Caco-2 (cell line): ENCODE results near the gene EHD4. TPM values are rescaled to one million over a fixed set of nuclear protein-coding genes. Genes with fewer than 3 reads are reported as not detected.

Source experiments
- BruUV-seq: library from RNA; stranded (reverse); fragments of 400-500 nt; replicated peaks from 2 replicates; lab custom pipeline; 2021; lab: Mats Ljungman, UMichigan
- CTCF ChIA-PET: fragments of 300-600 bp; sonication (Branson Sonifier 250); formaldehyde crosslinking; loops from one replicate; lab custom pipeline; 2022; ENCODE audit warnings: antibody characterized with exemption; lab: Charles Lee
- POLR2A ChIA-PET: fragments of 300-600 bp; sonication (Branson Sonifier 250); formaldehyde crosslinking; loops from one replicate; lab custom pipeline; 2022; ENCODE audit warnings: antibody characterized with exemption; lab: Charles Lee
- DNase-seq, 2 experiments: peaks; one replicate each; pipeline versions ENCODE4 v3.0.0 to v3.0.0-alpha.2; 2020 to 2022
- H3K27me3 ChIP-seq: replicated peaks from 2 replicates; pipeline ENCODE4 v1.6.0; 2011; ENCODE audit warnings: low read length; ENCODE audit not compliant: control insufficient read depth, insufficient read depth
- H3K36me3 ChIP-seq: 2 replicates; pipeline ENCODE4 v1.5.1; 2011; ENCODE audit warnings: low read length; ENCODE audit not compliant: control insufficient read depth, insufficient read depth
- H3K4me1 ChIP-seq: fragments of 250-450 bp; sonication (Bioruptor Pico); 2 replicates; pipeline ENCODE4 v1.5.1; 2020; ENCODE audit warnings: mild to moderate bottlenecking
- H3K4me3 ChIP-seq: 2 replicates; pipeline ENCODE4 v1.5.1; 2011; ENCODE audit warnings: low read depth, mild to moderate bottlenecking, control low read depth, low read length
- H3K9me3 ChIP-seq: fragments of 250-450 bp; sonication (Bioruptor Pico); 2 replicates; pipeline ENCODE4 v1.5.1; 2020; ENCODE audit warnings: mild to moderate bottlenecking, moderate library complexity
- H3K27ac Mint-ChIP-seq: one replicate; pipeline ENCODE4 v1.8.0; 2022; ENCODE audit warnings: mixed read lengths; ENCODE audit not compliant: unreplicated experiment
- H3K27me3 Mint-ChIP-seq: one replicate; pipeline ENCODE4 v1.8.0; 2022; ENCODE audit warnings: mixed read lengths; ENCODE audit not compliant: insufficient read depth, unreplicated experiment
- H3K36me3 Mint-ChIP-seq: one replicate; pipeline ENCODE4 v1.8.0; 2022; ENCODE audit warnings: mild to moderate bottlenecking, mixed read lengths; ENCODE audit not compliant: insufficient read depth, unreplicated experiment
- H3K4me1 Mint-ChIP-seq: one replicate; pipeline ENCODE4 v1.8.0; 2022; ENCODE audit warnings: low read depth, mixed read lengths; ENCODE audit not compliant: unreplicated experiment
- H3K4me3 Mint-ChIP-seq: one replicate; pipeline ENCODE4 v1.8.0; 2022; ENCODE audit warnings: mild to moderate bottlenecking, moderate library complexity, mixed read lengths; ENCODE audit not compliant: unreplicated experiment
- H3K9me3 Mint-ChIP-seq: one replicate; pipeline ENCODE4 v1.8.0; 2022; ENCODE audit warnings: mixed read lengths; ENCODE audit not compliant: unreplicated experiment
- intact Hi-C: fragments of 100-400 bp; cut with micrococcal nuclease; formaldehyde crosslinking; loops from one replicate; pipeline ENCODE4 v1.10.0; 2022; ENCODE audit not compliant: unreplicated experiment
- microRNA-seq: library from miRNA; unstranded; fragments of <30 nt; microRNA quantifications from one replicate; pipeline ENCODE4 v1.2.0, GENCODE V29; 2022
- total RNA-seq: library from RNA; stranded (reverse); gene quantifications from 2 replicates; pipeline ENCODE4 v1.2.3, GENCODE V29; 2022
- TF ChIP-seq, protein P1 (sequence below), 2 experiments: fragments of 200-600 bp in 1 of 2; IDR thresholded peaks; 1 replicate in 1 of 2; 2 replicates in 1 of 2; pipeline versions ENCODE4 v1.5.1 to v1.8.0; 2011 to 2022; ENCODE audit warnings: antibody characterized with exemption in 1 of 2, control low read depth in 1 of 2, inconsistent platforms in 1 of 2, low read depth in 1 of 2, low read length in 1 of 2, mild to moderate bottlenecking in 1 of 2, moderate library complexity in 1 of 2; ENCODE audit not compliant: insufficient read depth in 1 of 2, severe bottlenecking in 1 of 2, unreplicated experiment in 1 of 2

The EHD4 gene
- total RNA-seq, 1 experiment from 2014 or later, result 31.6 TPM

DNA sequence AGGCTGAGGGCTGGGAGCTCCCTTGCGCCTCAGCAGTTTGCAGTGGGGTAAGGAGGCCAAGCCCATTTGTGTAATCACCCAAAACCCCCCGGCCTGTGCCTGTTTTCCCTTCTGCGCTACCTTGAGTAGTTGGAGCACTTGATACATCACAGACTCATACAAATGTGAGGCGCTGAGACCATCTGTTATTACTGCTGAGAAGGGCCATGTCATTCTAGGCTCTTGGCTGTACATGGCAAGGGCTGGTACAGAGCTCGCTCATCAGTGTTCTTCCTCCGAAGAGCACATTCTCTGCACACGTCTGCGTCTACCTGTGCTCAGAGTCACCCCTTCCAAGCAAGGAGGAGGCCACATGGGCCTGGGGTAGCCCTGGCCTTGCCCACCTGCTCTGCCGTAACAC lies 124.4 kb downstream of the EHD4 start:
- Mint-ChIP-seq H3K4me3 (no peak overlapping the region), H3K9me3 (no peaks in the 10 kb centered on the region), H3K27ac (no peak overlapping the region), H3K36me3 (peaks cover 6% of the 10 kb centered on the region), H3K27me3 (no peaks in the 10 kb centered on the region), H3K4me1 (no peaks in the 10 kb centered on the region)
- DNase-seq, result no peak
- Histone ChIP-seq H3K36me3 (no peaks in the 10 kb centered on the region; the same call in 1 of the 2 replicates), H3K4me1 (no peaks in the 10 kb centered on the region), H3K27me3 (no peaks in the 10 kb centered on the region), H3K4me3 (no peak overlapping the region), H3K9me3 (no peaks in the 10 kb centered on the region)
- CTCF ChIA-PET, result interaction anchor here (0.6 kb wide), 1 partner anchor 362 kb away, joined by 3 read pairs; no protein-coding TSS in a partner anchor
- no TSS peak for BruUV-seq
- TF ChIP-seq, protein P1, sequence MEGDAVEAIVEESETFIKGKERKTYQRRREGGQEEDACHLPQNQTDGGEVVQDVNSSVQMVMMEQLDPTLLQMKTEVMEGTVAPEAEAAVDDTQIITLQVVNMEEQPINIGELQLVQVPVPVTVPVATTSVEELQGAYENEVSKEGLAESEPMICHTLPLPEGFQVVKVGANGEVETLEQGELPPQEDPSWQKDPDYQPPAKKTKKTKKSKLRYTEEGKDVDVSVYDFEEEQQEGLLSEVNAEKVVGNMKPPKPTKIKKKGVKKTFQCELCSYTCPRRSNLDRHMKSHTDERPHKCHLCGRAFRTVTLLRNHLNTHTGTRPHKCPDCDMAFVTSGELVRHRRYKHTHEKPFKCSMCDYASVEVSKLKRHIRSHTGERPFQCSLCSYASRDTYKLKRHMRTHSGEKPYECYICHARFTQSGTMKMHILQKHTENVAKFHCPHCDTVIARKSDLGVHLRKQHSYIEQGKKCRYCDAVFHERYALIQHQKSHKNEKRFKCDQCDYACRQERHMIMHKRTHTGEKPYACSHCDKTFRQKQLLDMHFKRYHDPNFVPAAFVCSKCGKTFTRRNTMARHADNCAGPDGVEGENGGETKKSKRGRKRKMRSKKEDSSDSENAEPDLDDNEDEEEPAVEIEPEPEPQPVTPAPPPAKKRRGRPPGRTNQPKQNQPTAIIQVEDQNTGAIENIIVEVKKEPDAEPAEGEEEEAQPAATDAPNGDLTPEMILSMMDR (IDR thresholded peaks at IDR 0.05; ENCODE audit: insufficient read depth in 1 of 2, low read depth in 1 of 2, low read length in 1 of 2, severe bottlenecking in 1 of 2, unreplicated experiment in 1 of 2), result no peak
- POLR2A ChIA-PET, result no interaction called here
- intact Hi-C loops, result no loop called here

DNA sequence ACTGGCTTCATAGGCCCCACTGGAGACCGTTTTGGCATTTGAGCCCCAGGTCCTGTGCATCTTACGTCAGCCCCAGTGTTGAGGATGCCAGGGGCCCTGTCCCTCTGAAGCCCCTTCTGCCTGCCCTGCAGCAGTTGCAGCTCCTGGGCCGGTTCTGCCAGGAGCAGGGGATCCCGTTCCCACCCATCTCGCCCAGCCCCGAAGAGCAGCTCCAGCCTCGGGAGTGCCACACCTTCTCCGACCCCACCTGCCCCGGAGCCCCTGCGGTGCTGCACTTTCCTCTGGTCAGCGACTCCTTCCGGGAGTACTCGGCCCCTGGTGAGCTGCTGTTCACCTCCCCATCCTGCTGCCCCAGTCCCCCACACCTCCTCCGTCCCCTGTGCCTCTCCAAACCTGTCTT lies 125.2 kb downstream of the EHD4 start:
- Histone ChIP-seq H3K4me1 (no peaks in the 10 kb centered on the region), H3K27me3 (no peaks in the 10 kb centered on the region), H3K36me3 (no peaks in the 10 kb centered on the region; the same call in 1 of the 2 replicates), H3K9me3 (no peaks in the 10 kb centered on the region), H3K4me3 (no peak overlapping the region)
- no peak overlapping the region for H3K27ac Mint-ChIP-seq
- peaks cover 6% of the 10 kb centered on the region for H3K36me3 Mint-ChIP-seq
- no peaks in the 10 kb centered on the region for H3K4me1 Mint-ChIP-seq
- intact Hi-C loops, result no loop called here
- ChIA-PET POLR2A (no interaction called here), CTCF (interaction anchor here (0.6 kb wide), 1 partner anchor 988 kb away, joined by 3 read pairs; no protein-coding TSS in a partner anchor)
- no peak overlapping the region for H3K4me3 Mint-ChIP-seq
- no peaks in the 10 kb centered on the region for H3K9me3 Mint-ChIP-seq
- BruUV-seq, result no TSS peak
- no peak for DNase-seq
- H3K27me3 Mint-ChIP-seq, result no peaks in the 10 kb centered on the region
- TF ChIP-seq, protein P1 (IDR thresholded peaks at IDR 0.05; ENCODE audit: insufficient read depth in 1 of 2, low read depth in 1 of 2, low read length in 1 of 2, severe bottlenecking in 1 of 2, unreplicated experiment in 1 of 2), result no peak

Small RNA genes lying within 50 kb of the gene (microRNA-seq; reads per million reads assigned to microRNA genes)
- gene MIR4310, result not detected

Other genes starting within 250 kb of the EHD4 start
- gene MAPKBP1, start 198.1 kb downstream of the EHD4 start, total RNA-seq, result 16.2 and 23.0 TPM in 2 replicates
- 10.9 and 12.2 TPM in 2 replicates for gene JMJD7, start 144.5 kb downstream of the EHD4 start, total RNA-seq
- 5.8 and 6.0 TPM in 2 replicates for gene PLA2G4B, start 133.7 kb downstream of the EHD4 start, total RNA-seq
- 2.3 and 2.5 TPM in 2 replicates for gene SPTBN5, start 78.5 kb downstream of the EHD4 start, total RNA-seq
- 1.4 and 1.8 TPM in 2 replicates for gene PLA2G4E, start 48.5 kb upstream of the EHD4 start, total RNA-seq
- gene PLA2G4D, start 122.0 kb upstream of the EHD4 start, total RNA-seq, result not detected in 2 replicates
- gene PLA2G4F, start 184.1 kb upstream of the EHD4 start, total RNA-seq, result 2.5 and 2.9 TPM in 2 replicates
- gene VPS39, start 235.7 kb upstream of the EHD4 start, total RNA-seq, result 42.7 and 48.4 TPM in 2 replicates